GM19438 (cell line): Measurements from ENCODE around the gene GPR42.

ENCODE experiments used
- ATAC-seq: cut with Tn5 transposase; IDR thresholded peaks from one replicate; pipeline ENCODE4 v1.9.1; 2021; ENCODE audit warnings: low read depth; ENCODE audit not compliant: unreplicated experiment

Gene GPR42, protein sequence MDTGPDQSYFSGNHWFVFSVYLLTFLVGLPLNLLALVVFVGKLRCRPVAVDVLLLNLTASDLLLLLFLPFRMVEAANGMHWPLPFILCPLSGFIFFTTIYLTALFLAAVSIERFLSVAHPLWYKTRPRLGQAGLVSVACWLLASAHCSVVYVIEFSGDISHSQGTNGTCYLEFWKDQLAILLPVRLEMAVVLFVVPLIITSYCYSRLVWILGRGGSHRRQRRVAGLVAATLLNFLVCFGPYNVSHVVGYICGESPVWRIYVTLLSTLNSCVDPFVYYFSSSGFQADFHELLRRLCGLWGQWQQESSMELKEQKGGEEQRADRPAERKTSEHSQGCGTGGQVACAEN

DNA sequence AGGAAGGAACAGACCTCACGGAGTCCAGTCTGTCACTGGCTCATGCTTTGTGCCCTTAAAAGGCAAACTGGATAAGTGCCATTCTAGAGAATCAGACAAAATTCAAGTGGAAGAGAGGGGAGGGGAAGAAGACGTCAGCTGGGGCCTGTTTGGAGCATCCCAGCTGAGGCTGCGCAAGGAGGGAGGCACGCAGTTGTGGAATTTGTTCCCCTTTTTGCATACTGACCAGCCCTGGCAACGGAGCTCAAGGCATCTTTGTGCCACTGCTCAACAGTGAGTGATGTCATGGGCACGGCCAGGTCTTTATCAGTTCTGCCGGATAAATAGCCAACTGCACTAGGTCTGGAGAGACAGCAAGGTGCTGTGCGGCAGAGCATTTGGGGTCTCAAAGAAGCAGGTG lies at the start of gene GPR42:
TSS of gene GPR42 (plus strand) at position 347 of the 400 bp plus-strand sequence. CDS start 292 bp downstream, outside the sequence.
- no peak for ATAC-seq

DNA sequence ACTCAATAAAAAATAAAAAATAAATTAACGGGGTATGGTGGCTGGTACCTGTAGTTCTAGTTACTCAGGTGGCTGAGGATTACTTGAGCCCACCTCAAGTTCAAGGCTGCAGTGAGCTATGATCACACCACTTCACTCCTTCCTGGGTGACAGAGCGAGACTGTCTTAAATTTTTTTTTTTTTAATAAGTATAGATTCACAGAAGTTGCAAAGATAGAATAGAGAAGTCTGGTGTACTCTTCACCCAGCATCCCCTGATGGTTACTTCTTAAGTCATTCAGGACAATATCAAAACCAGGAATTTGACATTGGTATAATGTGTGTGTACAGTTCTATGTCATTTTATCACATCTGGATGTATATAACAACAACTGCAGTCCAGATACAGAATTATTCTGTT lies 49.6 kb upstream of the GPR42 start:
- ATAC-seq = no peak

DNA sequence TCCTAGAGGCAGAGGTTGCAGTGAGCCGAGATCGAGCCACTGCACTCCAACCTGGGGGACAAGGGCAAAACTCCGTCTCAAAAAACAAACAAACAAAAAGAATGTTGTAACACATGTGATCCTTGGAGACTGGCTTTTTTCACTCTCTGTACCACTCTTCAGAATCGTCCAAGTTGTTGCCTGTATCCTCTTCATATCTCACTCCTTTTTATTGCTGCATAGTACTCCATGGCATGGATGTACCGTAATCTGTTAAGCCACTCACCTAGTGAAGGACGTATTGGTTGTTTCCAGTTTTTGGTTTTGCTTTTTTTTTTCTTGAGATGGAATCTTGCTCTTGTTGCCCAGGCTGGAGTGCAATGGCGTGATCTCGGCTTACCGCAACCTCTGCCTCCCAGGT lies 48.9 kb upstream of the GPR42 start:
- ATAC-seq = no peak

DNA sequence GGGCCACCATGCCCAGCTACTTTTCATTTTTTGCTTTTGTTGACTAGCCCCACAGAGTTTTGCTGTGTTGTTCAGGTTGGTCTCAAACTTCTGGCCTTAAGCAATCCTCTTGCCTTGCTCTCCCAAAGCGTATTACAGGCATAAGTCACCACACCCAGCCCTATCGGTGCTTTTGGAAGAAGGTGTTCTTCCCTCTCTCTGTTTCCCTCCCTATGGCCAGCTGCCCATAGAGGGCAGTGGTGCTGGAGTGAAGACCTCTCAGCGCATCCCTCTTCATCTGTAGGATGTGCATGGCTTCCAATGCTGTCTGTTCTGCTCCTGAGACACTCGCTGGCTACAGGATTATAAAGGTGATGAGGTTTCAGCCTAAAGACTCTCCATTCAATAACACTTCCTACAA lies 43.2 kb upstream of the GPR42 start:
- no peak for ATAC-seq

DNA sequence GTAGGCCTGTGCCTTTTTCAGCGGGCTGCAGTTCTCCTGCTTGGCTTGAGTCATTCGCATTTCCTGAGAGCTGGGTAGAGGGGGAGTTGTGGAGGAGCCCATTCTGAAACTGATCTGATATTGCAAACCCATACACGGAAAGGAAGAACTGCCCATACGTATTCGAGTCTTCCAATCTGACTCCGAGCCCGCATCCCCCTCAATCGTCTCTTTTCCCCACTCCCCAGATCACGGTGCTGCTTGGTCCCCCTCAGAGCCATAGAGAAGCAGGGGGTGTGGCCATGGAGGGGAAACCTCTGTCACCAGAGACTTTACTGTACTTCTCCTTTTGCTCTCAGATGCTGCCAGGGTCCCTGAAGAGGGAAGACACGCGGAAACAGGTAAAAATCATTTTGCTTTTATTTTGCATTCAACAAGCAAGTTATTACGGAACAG lies 42.0 kb upstream of the GPR42 start, which contains the start of gene CD22:
TSS of gene CD22 (plus strand) at position 337 of the 435 bp plus-strand sequence. CDS start 2,854 bp downstream, outside the sequence.
- ATAC-seq = no peak

DNA sequence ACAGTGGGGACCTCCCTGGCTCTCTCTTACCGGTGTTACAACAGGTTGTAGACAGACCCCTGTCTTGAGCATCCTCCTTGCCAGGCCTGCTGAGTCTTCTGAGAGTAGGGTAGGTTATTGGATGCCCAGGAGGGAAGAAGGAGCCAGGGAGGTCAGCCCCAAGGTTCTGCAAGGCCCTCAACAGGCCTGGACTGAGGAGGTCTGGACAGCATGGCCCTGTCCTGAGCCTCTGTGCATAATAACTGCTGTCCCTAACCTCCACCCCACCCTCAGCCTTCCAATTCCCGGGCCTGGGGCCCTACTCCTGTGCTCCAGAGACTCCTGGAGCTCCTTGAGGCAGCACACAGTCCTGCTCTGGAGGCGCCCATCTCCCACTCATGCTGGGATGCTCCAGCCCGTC lies 41.5 kb upstream of the GPR42 start:
- ATAC-seq = no peak

DNA sequence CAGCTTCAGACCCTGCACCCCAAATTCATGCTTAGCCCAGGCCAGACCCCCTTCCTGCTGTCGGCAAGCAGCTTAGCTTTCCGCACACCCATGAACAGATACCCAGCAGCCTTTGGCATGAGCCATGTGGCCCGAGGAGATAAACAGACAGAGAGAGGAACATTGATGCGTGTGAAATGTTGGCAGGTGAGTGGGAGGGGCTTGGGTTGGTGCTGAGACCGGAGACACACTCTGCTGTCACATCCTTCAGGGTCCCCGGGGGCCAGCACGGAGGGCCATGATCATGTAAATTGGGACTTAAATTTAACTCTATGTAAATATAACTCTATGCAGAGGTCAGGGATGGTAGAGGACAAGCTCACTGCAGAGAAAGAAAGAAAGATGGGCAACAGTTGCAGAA lies 40.4 kb upstream of the GPR42 start:
- ATAC-seq = peak; percentile 40

DNA sequence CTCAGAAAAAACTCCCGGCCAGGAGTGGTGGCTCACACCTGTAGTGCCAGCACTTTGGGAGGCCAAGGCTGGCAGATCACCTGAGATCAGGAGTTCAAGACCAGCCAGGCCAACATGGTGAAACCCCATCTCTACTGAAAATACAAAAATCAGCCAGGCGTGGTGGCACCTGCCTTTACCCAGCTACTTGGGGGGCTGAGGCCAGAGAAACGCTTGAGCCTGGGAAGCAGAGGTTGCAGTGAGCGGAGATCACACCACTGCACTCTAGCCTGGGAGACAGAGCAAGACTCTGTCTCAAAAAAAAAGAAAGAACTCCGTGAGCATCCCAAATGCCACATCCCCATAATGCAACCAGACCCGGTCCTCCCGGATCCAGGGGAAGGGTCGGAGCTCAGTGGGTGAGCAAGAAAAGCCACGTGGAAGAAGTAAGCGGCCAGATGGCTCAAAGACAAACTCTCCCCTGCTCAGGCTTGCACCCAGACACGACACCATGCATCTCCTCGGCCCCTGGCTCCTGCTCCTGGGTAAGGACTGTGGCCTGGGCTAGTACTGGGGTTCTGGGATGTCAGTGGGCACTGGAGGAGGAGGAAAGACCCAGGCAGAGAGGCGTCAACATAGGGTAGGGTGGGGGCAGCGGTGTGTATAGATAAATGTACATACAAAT lies 39.2 kb upstream of the GPR42 start:
- ATAC-seq = no peak

DNA sequence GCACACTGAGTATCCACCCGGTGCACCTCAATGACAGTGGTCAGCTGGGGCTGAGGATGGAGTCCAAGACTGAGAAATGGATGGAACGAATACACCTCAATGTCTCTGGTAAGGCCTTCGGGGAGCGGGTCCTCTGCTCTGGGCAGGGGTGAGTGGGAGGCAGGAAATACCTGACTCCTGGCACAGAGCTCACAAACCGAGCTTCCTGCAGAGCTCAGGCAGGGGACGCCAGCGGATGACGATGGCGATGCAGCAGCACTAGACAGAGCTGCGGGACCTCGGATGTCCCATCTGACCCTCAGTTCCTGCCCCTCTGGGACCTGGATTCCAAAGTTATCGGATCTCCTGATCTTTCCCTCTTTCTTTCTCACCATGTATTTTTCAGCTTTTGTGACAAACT lies 38.1 kb upstream of the GPR42 start:
- ATAC-seq = no peak

DNA sequence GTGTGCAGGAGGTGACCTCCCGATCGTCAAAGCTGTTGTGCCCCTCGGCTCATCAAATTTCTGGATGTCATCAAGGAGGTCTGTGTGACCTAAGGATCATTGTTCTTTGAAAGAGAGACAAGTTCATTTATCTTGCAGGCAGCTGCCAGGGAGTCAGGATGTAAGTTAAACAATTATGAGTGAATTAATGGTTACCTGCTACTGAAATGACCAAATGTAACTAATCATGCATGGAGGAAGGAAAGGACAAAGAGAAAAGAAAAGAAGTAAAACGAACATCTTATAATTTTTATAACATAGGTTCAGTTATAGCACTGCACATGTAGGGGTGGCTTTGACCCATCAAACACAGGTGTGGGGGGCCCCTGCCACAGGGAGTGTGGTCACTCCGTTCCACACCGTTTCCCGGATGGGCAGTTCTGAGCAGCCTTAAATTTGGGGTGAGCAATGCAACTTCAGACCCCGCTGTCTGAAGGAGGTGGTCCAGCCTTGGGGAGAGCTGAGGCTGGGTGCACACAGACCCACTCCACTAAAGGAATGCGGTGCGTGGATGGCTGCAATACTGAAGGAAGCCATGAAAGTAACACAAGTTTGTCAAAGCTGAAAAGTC lies 36.6 kb upstream of the GPR42 start:
- ATAC-seq = no peak

DNA sequence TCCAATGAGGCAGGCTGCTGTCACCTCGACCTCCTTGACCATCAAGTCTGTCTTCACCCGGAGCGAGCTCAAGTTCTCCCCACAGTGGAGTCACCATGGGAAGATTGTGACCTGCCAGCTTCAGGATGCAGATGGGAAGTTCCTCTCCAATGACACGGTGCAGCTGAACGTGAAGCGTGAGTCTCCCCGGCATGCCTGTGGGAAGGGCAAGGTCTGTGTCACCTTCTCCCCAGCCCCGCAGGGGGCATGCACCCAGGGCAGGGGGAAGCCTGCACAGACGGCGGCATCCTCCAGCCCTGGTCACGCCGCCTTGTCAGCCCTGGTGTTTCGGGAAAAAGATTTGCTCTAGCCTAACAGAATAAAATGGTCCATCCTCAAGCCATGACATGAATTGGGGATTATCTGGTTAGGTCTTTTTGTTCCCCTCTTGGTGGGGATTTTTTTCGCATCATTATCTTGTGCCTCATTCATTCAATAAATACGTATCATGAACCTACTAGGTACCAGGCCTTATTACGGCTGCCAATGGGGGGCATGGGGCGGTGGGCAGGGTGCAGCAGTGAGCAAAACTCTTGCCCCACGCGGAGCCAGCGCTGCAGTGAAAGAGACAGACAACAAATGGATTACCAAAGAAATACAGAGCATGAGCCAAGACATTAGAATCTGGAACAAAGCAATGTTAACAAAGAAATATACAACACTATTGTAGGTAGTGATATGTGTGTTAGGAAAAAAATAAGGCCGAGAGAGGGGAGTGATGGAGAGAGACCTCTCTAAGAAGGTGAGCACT lies 34.5 kb upstream of the GPR42 start:
- ATAC-seq = no peak

DNA sequence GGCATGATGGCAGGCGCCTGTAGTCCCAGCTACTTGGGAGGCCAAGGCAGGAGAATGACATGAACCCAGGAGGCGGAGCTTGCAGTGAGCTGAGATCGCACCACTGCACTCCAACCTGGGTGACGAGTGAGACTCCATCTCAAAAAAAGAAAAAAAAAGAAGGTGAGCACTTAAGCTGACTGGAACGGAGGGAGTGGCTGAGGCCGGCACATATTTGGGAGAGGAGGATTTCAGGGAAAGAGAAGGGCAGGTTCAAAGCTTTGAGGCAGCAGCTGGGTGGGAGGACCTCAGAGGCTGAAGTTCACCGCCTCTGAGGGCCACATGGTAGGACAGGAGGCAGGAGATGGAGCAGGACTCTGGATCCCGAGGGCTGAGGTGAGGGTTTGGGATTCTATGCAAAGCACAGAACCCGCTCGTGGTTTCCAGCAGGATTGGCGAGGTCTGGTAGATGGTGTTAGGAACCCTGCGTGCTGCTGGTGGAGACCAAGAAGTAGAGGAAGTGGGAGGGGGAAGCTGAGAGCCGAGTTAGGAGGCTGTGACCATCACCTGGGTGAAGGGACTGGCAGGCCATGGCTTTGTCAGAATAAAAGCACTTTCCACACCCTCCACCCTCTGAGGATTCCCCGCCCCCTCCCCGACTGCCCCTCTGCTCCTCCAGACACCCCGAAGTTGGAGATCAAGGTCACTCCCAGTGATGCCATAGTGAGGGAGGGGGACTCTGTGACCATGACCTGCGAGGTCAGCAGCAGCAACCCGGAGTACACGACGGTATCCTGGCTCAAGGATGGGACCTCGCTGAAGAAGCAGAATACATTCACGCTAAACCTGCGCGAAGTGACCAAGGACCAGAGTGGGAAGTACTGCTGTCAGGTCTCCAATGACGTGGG lies 33.5 kb upstream of the GPR42 start:
- no peak for ATAC-seq

DNA sequence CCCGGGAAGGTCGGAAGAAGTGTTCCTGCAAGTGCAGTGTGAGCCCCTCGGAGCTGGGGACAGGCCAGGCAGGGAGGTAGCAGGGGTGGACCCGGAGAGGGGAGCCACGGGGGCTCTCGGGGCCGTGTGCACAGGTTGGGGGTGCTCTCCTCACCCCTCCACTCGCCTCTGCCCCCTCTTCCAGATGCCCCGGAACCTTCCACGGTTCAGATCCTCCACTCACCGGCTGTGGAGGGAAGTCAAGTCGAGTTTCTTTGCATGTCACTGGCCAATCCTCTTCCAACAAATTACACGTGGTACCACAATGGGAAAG lies 32.9 kb upstream of the GPR42 start:
- no peak for ATAC-seq

DNA sequence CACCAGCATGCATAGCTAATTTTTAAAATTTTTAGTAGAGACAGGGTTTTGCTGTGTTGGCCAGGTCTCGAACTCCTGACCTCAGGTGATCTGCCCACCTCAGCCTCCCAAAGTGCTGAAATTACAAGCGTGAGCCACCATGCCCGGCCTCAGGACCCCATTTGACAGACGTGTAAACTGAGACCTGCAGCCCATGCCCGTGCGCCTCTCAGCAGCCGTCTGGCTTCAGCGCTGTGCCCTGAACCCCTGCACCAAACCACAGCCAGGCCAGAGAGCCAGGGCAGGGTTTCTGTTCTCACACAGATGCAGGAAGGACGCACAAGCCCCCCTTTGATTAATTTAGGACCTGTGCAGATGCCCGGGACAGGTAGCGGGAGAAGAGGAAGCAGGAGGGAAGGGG lies 30.4 kb upstream of the GPR42 start:
- no peak for ATAC-seq

DNA sequence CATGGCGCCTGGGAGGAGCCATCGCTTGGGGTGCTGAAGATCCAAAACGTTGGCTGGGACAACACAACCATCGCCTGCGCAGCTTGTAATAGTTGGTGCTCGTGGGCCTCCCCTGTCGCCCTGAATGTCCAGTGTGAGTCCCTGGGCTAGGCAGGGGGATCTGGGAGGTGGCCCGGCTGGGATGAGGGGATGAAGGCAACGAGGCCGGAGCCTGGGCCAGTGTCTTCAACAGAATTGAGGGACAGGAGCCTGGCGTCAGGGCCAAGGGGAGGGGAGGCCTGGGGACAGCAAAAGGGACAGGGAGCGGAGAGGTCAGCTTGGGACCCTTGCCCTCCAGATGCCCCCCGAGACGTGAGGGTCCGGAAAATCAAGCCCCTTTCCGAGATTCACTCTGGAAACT lies 29.9 kb upstream of the GPR42 start:
- no peak for ATAC-seq

DNA sequence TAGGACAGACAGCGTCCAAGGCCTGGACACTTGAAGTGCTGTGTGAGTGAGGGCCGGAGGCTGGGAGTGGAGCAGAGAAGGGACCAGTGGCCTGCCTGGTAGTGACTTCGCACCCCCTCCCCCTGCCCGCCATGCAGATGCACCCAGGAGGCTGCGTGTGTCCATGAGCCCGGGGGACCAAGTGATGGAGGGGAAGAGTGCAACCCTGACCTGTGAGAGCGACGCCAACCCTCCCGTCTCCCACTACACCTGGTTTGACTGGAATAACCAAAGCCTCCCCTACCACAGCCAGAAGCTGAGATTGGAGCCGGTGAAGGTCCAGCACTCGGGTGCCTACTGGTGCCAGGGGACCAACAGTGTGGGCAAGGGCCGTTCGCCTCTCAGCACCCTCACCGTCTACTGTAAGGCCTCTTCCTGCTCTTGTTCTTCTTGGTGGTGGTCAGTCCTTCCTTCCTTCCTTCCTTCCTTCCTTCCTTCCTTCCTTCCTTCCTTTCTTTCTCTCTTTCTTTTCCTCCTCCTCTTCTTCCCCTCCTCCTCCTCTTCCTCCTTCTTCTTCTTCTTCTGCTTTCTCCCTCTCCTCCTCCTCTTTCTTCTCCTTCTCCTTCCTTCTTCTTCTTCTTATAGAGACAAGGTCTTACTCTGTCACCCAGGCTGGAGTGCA lies 29.2 kb upstream of the GPR42 start:
- ATAC-seq = no peak

DNA sequence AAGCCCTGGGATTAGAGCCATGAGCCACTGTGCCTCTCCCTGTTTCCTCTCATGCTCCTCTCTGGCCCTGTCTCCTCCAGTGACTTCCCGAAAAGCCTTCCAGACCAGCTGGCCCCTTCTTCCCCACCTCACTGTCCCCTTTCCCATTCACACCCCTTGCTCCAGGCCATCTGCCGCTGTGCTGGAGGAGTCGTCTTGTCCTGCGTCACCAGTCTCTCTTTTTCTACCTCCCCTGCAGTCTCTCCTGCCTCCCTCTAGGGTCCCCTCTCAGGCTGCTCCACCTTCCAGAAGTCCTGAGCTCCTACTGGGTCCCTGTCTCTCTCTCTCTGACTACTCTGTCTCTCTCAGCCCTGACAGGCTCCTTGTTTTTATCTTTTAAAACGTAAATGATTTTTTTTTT lies 28.4 kb upstream of the GPR42 start:
- ATAC-seq = no peak

DNA sequence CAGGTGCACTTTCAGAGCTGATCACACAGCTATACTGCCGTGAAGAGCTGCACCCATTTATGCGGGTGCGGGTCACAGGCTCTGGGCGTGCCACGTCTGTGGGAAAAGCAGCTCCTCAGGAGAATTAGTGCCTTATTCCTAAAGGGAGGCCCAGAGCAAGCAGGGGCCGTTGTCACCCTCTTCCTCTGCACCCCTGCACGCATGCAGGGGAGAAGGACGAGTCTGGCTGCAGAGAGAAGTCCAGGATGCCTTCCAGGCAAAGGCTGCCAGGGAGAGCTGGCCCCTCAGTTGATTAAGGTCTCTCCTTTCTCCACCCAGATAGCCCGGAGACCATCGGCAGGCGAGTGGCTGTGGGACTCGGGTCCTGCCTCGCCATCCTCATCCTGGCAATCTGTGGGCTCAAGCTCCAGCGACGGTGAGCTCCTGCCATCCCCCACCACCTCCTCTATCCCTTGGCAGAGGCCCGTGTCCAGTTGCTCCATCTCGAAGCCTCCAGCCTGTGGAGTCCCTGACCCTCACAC lies 26.3 kb upstream of the GPR42 start:
- no peak for ATAC-seq

DNA sequence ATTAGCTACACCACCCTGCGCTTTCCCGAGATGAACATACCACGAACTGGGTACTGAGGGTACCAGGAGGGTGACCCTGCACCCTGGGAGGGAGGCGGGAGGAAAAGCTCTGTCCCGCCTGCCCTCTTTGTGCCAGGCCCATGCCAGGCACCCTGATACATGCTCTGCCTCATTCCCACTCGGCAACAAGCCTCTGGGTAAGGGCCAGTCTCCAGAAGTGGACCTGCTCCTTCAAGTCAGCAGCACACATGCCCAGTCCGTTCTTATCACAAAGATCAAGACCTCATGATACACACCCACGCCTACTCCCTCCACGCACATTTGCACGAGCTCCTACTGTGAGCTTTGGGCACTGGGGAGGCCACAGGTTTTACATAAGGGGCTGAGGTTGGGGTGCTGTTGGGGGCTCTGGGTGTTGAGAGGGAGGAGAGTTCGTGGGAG lies 25.2 kb upstream of the GPR42 start:
- no peak for ATAC-seq
